OCI-LY7 (cell line): ENCODE measurements around the gene SART1. TPM values are rescaled to one million over a fixed set of nuclear protein-coding genes. Genes with fewer than 3 reads are reported as not detected.

Experiments
- BruUV-seq: library from RNA; stranded (reverse); fragments of 400-500 nt; replicated peaks from 2 replicates; lab custom pipeline; 2021; lab: Mats Ljungman, UMichigan
- CTCF ChIA-PET: fragments of 300-600 bp; sonication (Branson Sonifier 250); formaldehyde crosslinking; loops from one replicate; lab custom pipeline; 2022; ENCODE audit warnings: antibody characterized with exemption; ENCODE audit not compliant: unreplicated experiment; lab: Charles Lee
- POLR2A ChIA-PET: fragments of 300-600 bp; sonication (Branson Sonifier 250); formaldehyde crosslinking; loops from one replicate; lab custom pipeline; 2022; ENCODE audit warnings: antibody characterized with exemption; lab: Charles Lee
- DNase-seq: peaks from one replicate; pipeline ENCODE4 v3.0.0-alpha.2; 2015; ENCODE audit warnings: low spot score
- H2AFZ ChIP-seq: fragments of 200-600 bp; sonication (generic), shearing (Covaris generic); 2 replicates; pipeline ENCODE4 v1.6.1; 2014; ENCODE audit warnings: mild to moderate bottlenecking, antibody characterized with exemption, low read length, moderate library complexity
- H3K27ac ChIP-seq: fragments of 200-600 bp; sonication (generic); 2 replicates; pipeline ENCODE4 v1.5.1; 2014; ENCODE audit warnings: mixed run types, low read depth, mild to moderate bottlenecking, moderate library complexity, low read length, inconsistent platforms; ENCODE audit not compliant: poor library complexity, severe bottlenecking
- H3K36me3 ChIP-seq: fragments of 200-600 bp; sonication (generic); 2 replicates; pipeline ENCODE4 v1.6.1; 2014; ENCODE audit warnings: mild to moderate bottlenecking, antibody characterized with exemption, low read length, moderate library complexity, mixed read lengths; ENCODE audit not compliant: insufficient read depth
- H3K4me1 ChIP-seq: fragments of 200-600 bp; sonication (generic); 2 replicates; pipeline ENCODE4 v1.5.1; 2014; ENCODE audit warnings: mild to moderate bottlenecking, low read length; ENCODE audit not compliant: insufficient read depth, poor library complexity, severe bottlenecking
- H3K4me2 ChIP-seq: fragments of 200-600 bp; sonication (generic); 2 replicates; pipeline ENCODE4 v1.6.1; 2014; ENCODE audit warnings: mild to moderate bottlenecking, low read length
- H3K4me3 ChIP-seq: fragments of 200-600 bp; sonication (generic); 2 replicates; pipeline ENCODE4 v1.5.1; 2014; ENCODE audit warnings: mild to moderate bottlenecking, low read depth, low read length; ENCODE audit not compliant: poor library complexity, severe bottlenecking
- H3K79me2 ChIP-seq: fragments of 200-600 bp; sonication (generic); 2 replicates; pipeline ENCODE4 v1.6.1; 2016; ENCODE audit warnings: low read depth, mild to moderate bottlenecking, low read length, moderate library complexity, mixed read lengths; ENCODE audit not compliant: insufficient read depth
- H3K9me2 ChIP-seq: fragments of 200-600 bp; sonication (generic); 2 replicates; pipeline ENCODE4 v1.6.1; 2016; ENCODE audit warnings: mild to moderate bottlenecking, low read length, mixed read lengths; ENCODE audit not compliant: insufficient read depth
- H3K9me3 ChIP-seq: fragments of 200-600 bp; sonication (generic); 2 replicates; pipeline ENCODE4 v1.6.1; 2014; ENCODE audit warnings: mild to moderate bottlenecking, mixed run types, low read length, mixed read lengths
- H4K20me1 ChIP-seq: fragments of 200-600 bp; sonication (generic); 2 replicates; pipeline ENCODE4 v1.6.1; 2014; ENCODE audit warnings: mild to moderate bottlenecking, antibody characterized with exemption, low read length, moderate library complexity, mixed read lengths; ENCODE audit not compliant: insufficient read depth
- CTCF ChIP-seq: fragments of 200-600 bp; sonication (generic); conservative IDR thresholded peaks from 2 replicates; pipeline ENCODE4 v1.5.1; 2014; ENCODE audit warnings: mild to moderate bottlenecking, antibody characterized with exemption, low read length, moderate library complexity, mixed read lengths
- EZH2phosphoT487 ChIP-seq: fragments of 200-600 bp; sonication (generic); IDR thresholded peaks from 2 replicates; pipeline ENCODE4 v1.6.1; 2018; ENCODE audit warnings: low read depth, borderline replicate concordance, mild to moderate bottlenecking, mixed run types, antibody characterized with exemption, low read length, moderate library complexity, mixed read lengths
- intact Hi-C: fragments of 100-400 bp; cut with micrococcal nuclease; formaldehyde crosslinking; loops from one replicate; pipeline ENCODE4 v1.10.0; 2022; ENCODE audit not compliant: unreplicated experiment
- total RNA-seq, 2 experiments: library from RNA; depleted of rRNA in 1 of 2; stranded (reverse); fragments of >200 nt in 1 of 2; shearing (Covaris generic) in 1 of 2; gene quantifications; 2 replicates each; pipeline ENCODE4 v1.2.3, GENCODE V29; 2014 to 2022

Gene SART1
- total RNA-seq, 2 experiments from 2014 or later, result 50.4 to 55.5 TPM

- Histone ChIP-seq H3K9me3 (no peaks in the 10 kb centered on the region), H2AFZ (no peak overlapping the region), H3K9me2 (no peaks in the 10 kb centered on the region), H3K4me2 (no peak overlapping the region), H3K27ac (no peak overlapping the region), H4K20me1 (no peaks in the 10 kb centered on the region), H3K36me3 (peaks cover 71% of the 10 kb centered on the region), H3K4me3 (no peak overlapping the region), H3K79me2 (no peaks in the 10 kb centered on the region), H3K4me1 (no peaks in the 10 kb centered on the region)
- ChIA-PET POLR2A (interaction anchor here (0.7 kb wide), 1 partner anchor 22 kb away, joined by 3 read pairs; no protein-coding TSS in a partner anchor), CTCF (no interaction called here)
- TF ChIP-seq CTCF (no peak), EZH2phosphoT487 (no peak)
- BruUV-seq, result no TSS peak
- no peak for DNase-seq
- intact Hi-C loops, result no loop called here
Observed at GRCh38 chr11:65973439-65974110, 12.0 kb downstream of the SART1 start.

- no peak overlapping the region for H3K4me2 ChIP-seq
- H3K9me3 ChIP-seq, result no peaks in the 10 kb centered on the region
- intact Hi-C loops, result no loop called here
- no peaks in the 10 kb centered on the region for H3K4me1 ChIP-seq
- H3K27ac ChIP-seq, result no peak overlapping the region
- DNase-seq, result no peak
- BruUV-seq, result no TSS peak
- H4K20me1 ChIP-seq, result no peaks in the 10 kb centered on the region
- CTCF ChIA-PET, result no interaction called here
- no peaks in the 10 kb centered on the region for H3K79me2 ChIP-seq
- no peaks in the 10 kb centered on the region for H3K9me2 ChIP-seq
- POLR2A ChIA-PET, result no interaction called here
- no peak overlapping the region for H2AFZ ChIP-seq
- TF ChIP-seq CTCF (no peak), EZH2phosphoT487 (no peak)
- peaks cover 65% of the 10 kb centered on the region for H3K36me3 ChIP-seq
- no peak overlapping the region for H3K4me3 ChIP-seq
Observed at GRCh38 chr11:65975771-65976170, 14.2 kb downstream of the SART1 start.
